ENCODE results near the gene SREBF2. TPM values are rescaled to one million over a fixed set of nuclear protein-coding genes. Genes with fewer than 3 reads are reported as not detected.

The SREBF2 gene
- total RNA-seq, 3 donors from 2014 or later, result 20.8 to 33.5 (median 32.1) TPM

GRCh38 chr22:41870786-41871185 is 37.9 kb downstream of the SREBF2 start:
- H3K27me3 ChIP-seq, result no peaks in the 10 kb centered on the region
- intact Hi-C loops (cut with DNase I; ENCODE audit: low total_unique reads), result no loop called here
- H3K36me3 ChIP-seq, result peaks cover 4% of the 10 kb centered on the region
- no peak overlapping the region for H3K4me3 ChIP-seq
- H3K9me3 ChIP-seq, result no peaks in the 10 kb centered on the region
- no peak for DNase-seq (ENCODE audit: low spot score in 2 of 2)
- H3K4me1 ChIP-seq, result no peaks in the 10 kb centered on the region
- TF ChIP-seq POLR2A (IDR thresholded peaks at IDR 0.05), result no peak
- no peak for TF ChIP-seq POLR2AphosphoS5 (IDR thresholded peaks at IDR 0.05)
- no peak for TF ChIP-seq CTCF (IDR thresholded peaks at IDR 0.05)
- H3K27ac ChIP-seq, result no peak overlapping the region

GRCh38 chr22:41873391-41873790 is 40.5 kb downstream of the SREBF2 start:
- H3K36me3 ChIP-seq, result peaks cover 4% of the 10 kb centered on the region

GRCh38 chr22:41874090-41874489 is 41.2 kb downstream of the SREBF2 start:
- DNase-seq (ENCODE audit: low spot score in 2 of 2), result no peak
- no peaks in the 10 kb centered on the region for H3K27me3 ChIP-seq
- TF ChIP-seq POLR2AphosphoS5 (IDR thresholded peaks at IDR 0.05), result no peak
- no peak for TF ChIP-seq CTCF (IDR thresholded peaks at IDR 0.05)
- no peak for TF ChIP-seq POLR2A (IDR thresholded peaks at IDR 0.05)
- H3K27ac ChIP-seq, result no peak overlapping the region
- H3K4me1 ChIP-seq, result no peaks in the 10 kb centered on the region
- intact Hi-C loops (cut with DNase I; ENCODE audit: low total_unique reads), result no loop called here
- no peaks in the 10 kb centered on the region for H3K36me3 ChIP-seq
- H3K9me3 ChIP-seq, result no peaks in the 10 kb centered on the region
- H3K4me3 ChIP-seq, result no peak overlapping the region

More at GRCh38 chr22:41873391-41873790, 40.5 kb downstream of the SREBF2 start:
- DNase-seq (ENCODE audit: low spot score in 2 of 2), result no peak
- Histone ChIP-seq H3K27ac (no peak overlapping the region), H3K4me3 (no peak overlapping the region), H3K9me3 (no peaks in the 10 kb centered on the region), H3K27me3 (no peaks in the 10 kb centered on the region), H3K4me1 (no peaks in the 10 kb centered on the region)
- intact Hi-C loops (cut with DNase I; ENCODE audit: low total_unique reads), result no loop called here
- TF ChIP-seq POLR2A (IDR thresholded peaks at IDR 0.05) (no peak), POLR2AphosphoS5 (IDR thresholded peaks at IDR 0.05) (no peak), CTCF (IDR thresholded peaks at IDR 0.05) (no peak)

GRCh38 chr22:41875531-41876270 is 42.8 kb downstream of the SREBF2 start:
- H3K4me1 ChIP-seq, result no peaks in the 10 kb centered on the region
- TF ChIP-seq CTCF (IDR thresholded peaks at IDR 0.05) (no peak), POLR2A (IDR thresholded peaks at IDR 0.05) (no peak), POLR2AphosphoS5 (IDR thresholded peaks at IDR 0.05) (no peak)
- intact Hi-C loops (cut with DNase I; ENCODE audit: low total_unique reads), result no loop called here
- H3K27me3 ChIP-seq, result no peaks in the 10 kb centered on the region
- no peak overlapping the region for H3K4me3 ChIP-seq
- H3K36me3 ChIP-seq, result no peaks in the 10 kb centered on the region
- DNase-seq (ENCODE audit: low spot score in 2 of 2), result no peak
- no peaks in the 10 kb centered on the region for H3K9me3 ChIP-seq
- no peak overlapping the region for H3K27ac ChIP-seq

GRCh38 chr22:41876275-41876674 is 43.4 kb downstream of the SREBF2 start:
- Histone ChIP-seq H3K4me1 (no peaks in the 10 kb centered on the region), H3K27me3 (no peaks in the 10 kb centered on the region), H3K27ac (no peak overlapping the region), H3K36me3 (no peaks in the 10 kb centered on the region), H3K4me3 (no peak overlapping the region), H3K9me3 (no peaks in the 10 kb centered on the region)
- TF ChIP-seq CTCF (IDR thresholded peaks at IDR 0.05) (no peak), POLR2AphosphoS5 (IDR thresholded peaks at IDR 0.05) (no peak), POLR2A (IDR thresholded peaks at IDR 0.05) (no peak)
- intact Hi-C loops (cut with DNase I; ENCODE audit: low total_unique reads), result no loop called here
- DNase-seq (ENCODE audit: low spot score in 2 of 2), result no peak
